GM21717 (cell line): Measurements from ENCODE around the gene GPR173.

Experiments
- ATAC-seq: cut with Tn5 transposase; IDR thresholded peaks from one replicate; pipeline ENCODE4 v1.9.1; 2021; ENCODE audit warnings: mild to moderate bottlenecking, moderate library complexity; ENCODE audit not compliant: unreplicated experiment

GPR173 gene

GRCh38 chrX:53065104-53065503 lies 16.5 kb downstream of the GPR173 start:
- ATAC-seq: no peak

- no peak for ATAC-seq
These were observed 22.5 kb downstream of the GPR173 start for GRCh38 chrX:53071064-53071463.

- ATAC-seq: peak; percentile 59
These were observed 23.2 kb downstream of the GPR173 start for GRCh38 chrX:53071604-53072417.

GRCh38 chrX:53072418-53073114 lies 24.0 kb downstream of the GPR173 start:
- ATAC-seq: no peak

GRCh38 chrX:53073115-53073586 lies 24.6 kb downstream of the GPR173 start:
- no peak for ATAC-seq

- ATAC-seq: no peak
These were observed 26.4 kb downstream of the GPR173 start for GRCh38 chrX:53075011-53075410.

- ATAC-seq: no peak
These were observed 28.1 kb downstream of the GPR173 start for GRCh38 chrX:53076671-53077070.

- no peak for ATAC-seq
These were observed 28.9 kb downstream of the GPR173 start for GRCh38 chrX:53077207-53078197.

GRCh38 chrX:53078943-53079342 lies 30.4 kb downstream of the GPR173 start:
- ATAC-seq: no peak

- no peak for ATAC-seq
These were observed 32.3 kb downstream of the GPR173 start for GRCh38 chrX:53080628-53081580.

- peak; percentile 84 for ATAC-seq
These were observed 33.6 kb downstream of the GPR173 start, which contains the start of gene TSPYL2 for GRCh38 chrX:53081925-53082772. Gene TSPYL2 (plus strand): TSS chrX:53082367. CDS start chrX:53082499, 132 bp downstream.

- no peak for ATAC-seq
These were observed 34.4 kb downstream of the GPR173 start for GRCh38 chrX:53082773-53083616.

GRCh38 chrX:53084043-53084570 lies 35.5 kb downstream of the GPR173 start:
- no peak for ATAC-seq

- no peak for ATAC-seq
These were observed 36.3 kb downstream of the GPR173 start for GRCh38 chrX:53084863-53085262.

GRCh38 chrX:53085661-53086229 lies 37.2 kb downstream of the GPR173 start:
- ATAC-seq: no peak

GRCh38 chrX:53086464-53086863 lies 37.9 kb downstream of the GPR173 start:
- no peak for ATAC-seq

GRCh38 chrX:53087388-53087831 lies 38.8 kb downstream of the GPR173 start:
- ATAC-seq: no peak
